ENCODE measurements around the gene QRSL1. TPM values are rescaled to one million over a fixed set of nuclear protein-coding genes. Genes with fewer than 3 reads are reported as not detected.
A peak's percentile ranks its signal among the peaks of the same experiment; 100 is the strongest.

QRSL1 gene
- total and polyA plus RNA-seq, 2 experiments from 2014 or later, result 7.8 to 9.7 TPM

GRCh38 chr6:106677282-106677681 lies 47.9 kb downstream of the QRSL1 start:
- no peak overlapping the region for H3K27ac ChIP-seq
- DNase-seq, result no peak
- no peaks in the 10 kb centered on the region for H3K9me3 ChIP-seq (ENCODE audit: low read depth)
- in situ Hi-C loops (cut with MboI), result no loop called here
- no peak overlapping the region for H3K4me3 ChIP-seq
- no peaks in the 10 kb centered on the region for H3K36me3 ChIP-seq (ENCODE audit: low read depth)
- no peaks in the 10 kb centered on the region for H3K27me3 ChIP-seq (replicated peaks; ENCODE audit: insufficient read depth)
- H3K9ac ChIP-seq, result no peak overlapping the region
- no peaks in the 10 kb centered on the region for H3K9me2 ChIP-seq (ENCODE audit: insufficient read depth)
- no peaks in the 10 kb centered on the region for H3K79me2 ChIP-seq (ENCODE audit: insufficient read depth)
- no peaks in the 10 kb centered on the region for H3K4me1 ChIP-seq (ENCODE audit: insufficient read depth)
- H4K20me1 ChIP-seq (ENCODE audit: insufficient read depth), result no peaks in the 10 kb centered on the region
- no peak for TF ChIP-seq EZH2 (IDR thresholded peaks at IDR 0.05; ENCODE audit: insufficient read depth, poor library complexity, severe bottlenecking)
- no peak for TF ChIP-seq EZH2phosphoT487 (IDR thresholded peaks at IDR 0.05; ENCODE audit: insufficient read depth, low read depth)
- no peak overlapping the region for H3K4me2 ChIP-seq (ENCODE audit: unreplicated experiment)
- 66 to 69% methylated on average over 3 of the region's 3 CpGs for WGBS, 2 experiments (ENCODE audit: low coverage in 1 of 2, low lambda C conversion rate in 2 of 2, missing lambda C conversion rate in 2 of 2)
- H2AFZ ChIP-seq, result no peak overlapping the region
- no peaks in the 10 kb centered on the region; the same call in 1 of the 2 replicates for H3F3A ChIP-seq (ENCODE audit: insufficient read depth)

GRCh38 chr6:106684011-106684410 lies 54.6 kb downstream of the QRSL1 start:
- Histone ChIP-seq H3K4me1 (ENCODE audit: insufficient read depth) (peaks cover 7% of the 10 kb centered on the region; the same call in 1 of the 2 replicates), H3K36me3 (ENCODE audit: low read depth) (no peaks in the 10 kb centered on the region), H4K20me1 (ENCODE audit: insufficient read depth) (no peaks in the 10 kb centered on the region), H3F3A (ENCODE audit: insufficient read depth) (no peaks in the 10 kb centered on the region), H2AFZ (no peak overlapping the region), H3K9me2 (ENCODE audit: insufficient read depth) (no peaks in the 10 kb centered on the region), H3K27ac (no peak overlapping the region), H3K27me3 (replicated peaks; ENCODE audit: insufficient read depth) (no peaks in the 10 kb centered on the region), H3K4me2 (ENCODE audit: unreplicated experiment) (no peak overlapping the region), H3K79me2 (ENCODE audit: insufficient read depth) (no peaks in the 10 kb centered on the region), H3K9ac (no peak overlapping the region), H3K9me3 (ENCODE audit: low read depth) (no peaks in the 10 kb centered on the region), H3K4me3 (no peak overlapping the region)
- in situ Hi-C loops (cut with MboI), result no loop called here
- DNase-seq, result no peak
- 16 to 21% methylated on average over 4 of the region's 4 CpGs for WGBS, 2 experiments (ENCODE audit: low coverage in 1 of 2, low lambda C conversion rate in 2 of 2, missing lambda C conversion rate in 2 of 2)
- TF ChIP-seq EZH2phosphoT487 (IDR thresholded peaks at IDR 0.05; ENCODE audit: insufficient read depth, low read depth) (no peak), EZH2 (IDR thresholded peaks at IDR 0.05; ENCODE audit: insufficient read depth, poor library complexity, severe bottlenecking) (no peak)

DNA sequence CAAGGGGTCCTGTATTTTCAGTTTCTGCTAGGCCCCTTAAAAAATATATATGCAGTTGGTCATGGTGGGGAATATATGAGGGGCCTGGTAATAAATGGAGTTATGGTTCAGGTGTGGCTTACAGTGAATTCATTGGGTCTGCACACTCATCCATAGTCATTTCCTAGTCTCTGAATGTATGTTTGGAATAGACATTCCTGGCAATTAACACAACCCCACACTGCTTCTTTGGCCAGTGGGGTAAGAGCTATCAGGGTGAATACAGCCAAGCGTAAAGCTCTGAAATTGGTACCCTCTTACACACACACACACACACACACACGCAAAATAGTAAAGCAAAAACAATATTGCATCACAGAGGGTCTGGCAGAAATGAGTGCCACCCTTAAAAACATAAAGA lies 56.5 kb downstream of the QRSL1 start:
- in situ Hi-C loops (cut with MboI), result no loop called here

GRCh38 chr6:106688177-106688951 lies 59.0 kb downstream of the QRSL1 start:
- Histone ChIP-seq H3K27ac (no peak overlapping the region), H3K4me1 (ENCODE audit: insufficient read depth) (peaks cover 13% of the 10 kb centered on the region; the same call in 1 of the 2 replicates), H3F3A (ENCODE audit: insufficient read depth) (no peaks in the 10 kb centered on the region), H3K4me3 (no peak overlapping the region), H3K27me3 (replicated peaks; ENCODE audit: insufficient read depth) (peaks cover 6% of the 10 kb centered on the region; the same call in 1 of the 2 replicates), H3K9me3 (ENCODE audit: low read depth) (no peaks in the 10 kb centered on the region), H3K4me2 (ENCODE audit: unreplicated experiment) (no peak overlapping the region), H3K9me2 (ENCODE audit: insufficient read depth) (no peaks in the 10 kb centered on the region), H3K36me3 (ENCODE audit: low read depth) (no peaks in the 10 kb centered on the region), H3K9ac (no peak overlapping the region), H3K79me2 (ENCODE audit: insufficient read depth) (no peaks in the 10 kb centered on the region), H4K20me1 (ENCODE audit: insufficient read depth) (no peaks in the 10 kb centered on the region), H2AFZ (peak overlapping the region; percentile 43; the same call in 1 of the 2 replicates)
- TF ChIP-seq EZH2phosphoT487 (IDR thresholded peaks at IDR 0.05; ENCODE audit: insufficient read depth, low read depth) (no peak), EZH2 (IDR thresholded peaks at IDR 0.05; ENCODE audit: insufficient read depth, poor library complexity, severe bottlenecking) (no peak)
- 44% methylated on average over 6 of the region's 6 CpGs for WGBS, 2 experiments (ENCODE audit: low coverage in 1 of 2, low lambda C conversion rate in 2 of 2, missing lambda C conversion rate in 2 of 2)
- in situ Hi-C loops (cut with MboI), result no loop called here
- DNase-seq, result peak; percentile 25

More for the DNA sequence above, 56.5 kb downstream of the QRSL1 start:
- H3K36me3 ChIP-seq (ENCODE audit: low read depth), result no peaks in the 10 kb centered on the region
- H4K20me1 ChIP-seq (ENCODE audit: insufficient read depth), result no peaks in the 10 kb centered on the region
- H3K4me3 ChIP-seq, result no peak overlapping the region
- WGBS, 2 experiments (ENCODE audit: low coverage in 1 of 2, low lambda C conversion rate in 2 of 2, missing lambda C conversion rate in 2 of 2), result 68 to 70% methylated on average over 2 of the region's 2 CpGs
- DNase-seq, result peak; percentile 16
- H3F3A ChIP-seq (ENCODE audit: insufficient read depth), result no peaks in the 10 kb centered on the region
- H3K4me1 ChIP-seq (ENCODE audit: insufficient read depth), result peaks cover 7% of the 10 kb centered on the region; the same call in 1 of the 2 replicates
- no peaks in the 10 kb centered on the region for H3K9me3 ChIP-seq (ENCODE audit: low read depth)
- TF ChIP-seq EZH2 (IDR thresholded peaks at IDR 0.05; ENCODE audit: insufficient read depth, poor library complexity, severe bottlenecking), result no peak
- TF ChIP-seq EZH2phosphoT487 (IDR thresholded peaks at IDR 0.05; ENCODE audit: insufficient read depth, low read depth), result no peak
- H2AFZ ChIP-seq, result no peak overlapping the region
- H3K9me2 ChIP-seq (ENCODE audit: insufficient read depth), result no peaks in the 10 kb centered on the region
- H3K79me2 ChIP-seq (ENCODE audit: insufficient read depth), result no peaks in the 10 kb centered on the region
- H3K9ac ChIP-seq, result no peak overlapping the region
- H3K27ac ChIP-seq, result no peak overlapping the region
- no peak overlapping the region for H3K4me2 ChIP-seq (ENCODE audit: unreplicated experiment)
- no peaks in the 10 kb centered on the region for H3K27me3 ChIP-seq (replicated peaks; ENCODE audit: insufficient read depth)

Data from GM23248 (cell line).